CD8-positive, alpha-beta memory T cell (primary cell): Measurements from ENCODE around the gene CAMK2D. TPM values are rescaled to one million over a fixed set of nuclear protein-coding genes. Genes with fewer than 3 reads are reported as not detected.

Source experiments
- CTCF ChIA-PET: fragments of 350-600 bp; sonication (Branson Sonifier 250); formaldehyde crosslinking; loops from one replicate; lab custom pipeline; 2021; ENCODE audit warnings: antibody characterized with exemption; lab: Charles Lee
- POLR2A ChIA-PET: fragments of 350-600 bp; sonication (Branson Sonifier 250); formaldehyde crosslinking; loops from one replicate; lab custom pipeline; 2021; ENCODE audit warnings: antibody characterized with exemption; lab: Charles Lee
- DNase-seq, 5 donors: peaks; one replicate each; pipeline versions ENCODE4 v3.0.0 to v3.0.0-alpha.2; 2020 to 2022; ENCODE audit warnings: mixed read lengths in 1 of 5
- H3K27ac ChIP-seq: one replicate; pipeline ENCODE4 v1.7.0; 2013; ENCODE audit warnings: low read depth, mild to moderate bottlenecking, low read length, moderate library complexity
- H3K27me3 ChIP-seq: 2 replicates; pipeline ENCODE4 v1.7.0; 2013; ENCODE audit warnings: low read length, mild to moderate bottlenecking; ENCODE audit not compliant: insufficient read depth, poor library complexity, severe bottlenecking
- H3K36me3 ChIP-seq: 2 replicates; pipeline ENCODE4 v1.7.0; 2013; ENCODE audit warnings: mild to moderate bottlenecking, low read length, moderate library complexity; ENCODE audit not compliant: insufficient read depth
- H3K4me1 ChIP-seq: 2 replicates; pipeline ENCODE4 v1.7.0; 2013; ENCODE audit warnings: mild to moderate bottlenecking, low read length, moderate library complexity; ENCODE audit not compliant: insufficient read depth
- H3K4me3 ChIP-seq: 2 replicates; pipeline ENCODE4 v1.7.0; 2013; ENCODE audit warnings: mild to moderate bottlenecking, low read length
- H3K9me3 ChIP-seq: 2 replicates; pipeline ENCODE4 v1.7.0; 2013; ENCODE audit warnings: mild to moderate bottlenecking, low read length
- H3K27ac Mint-ChIP-seq, 8 donors: one replicate each; pipeline ENCODE4 v1.8.0; 2020 to 2021; ENCODE audit warnings: mixed read lengths in 8 of 8, mild to moderate bottlenecking in 6 of 8, inconsistent platforms in 3 of 8, moderate library complexity in 3 of 8
- H3K27me3 Mint-ChIP-seq, 2 donors: one replicate each; pipeline ENCODE4 v1.8.0; 2020 to 2021; ENCODE audit warnings: mixed read lengths in 2 of 2, mild to moderate bottlenecking in 1 of 2, moderate library complexity in 1 of 2
- H3K36me3 Mint-ChIP-seq, 3 donors: one replicate each; pipeline ENCODE4 v1.8.0; 2020 to 2021; ENCODE audit warnings: mixed read lengths in 3 of 3, inconsistent platforms in 1 of 3, mild to moderate bottlenecking in 1 of 3
- H3K4me1 Mint-ChIP-seq, 3 donors: one replicate each; pipeline ENCODE4 v1.8.0; 2020 to 2021; ENCODE audit warnings: mixed read lengths in 3 of 3, inconsistent platforms in 1 of 3, mild to moderate bottlenecking in 1 of 3
- H3K4me3 Mint-ChIP-seq, 7 donors: one replicate each; pipeline ENCODE4 v1.8.0; 2020 to 2021; ENCODE audit warnings: mixed read lengths in 7 of 7, mild to moderate bottlenecking in 6 of 7, moderate library complexity in 4 of 7, inconsistent platforms in 2 of 7
- H3K9me3 Mint-ChIP-seq, 5 donors: one replicate each; pipeline ENCODE4 v1.8.0; 2020 to 2022; ENCODE audit warnings: mixed read lengths in 5 of 5, mild to moderate bottlenecking in 3 of 5, moderate library complexity in 2 of 5, inconsistent platforms in 1 of 5
- polyA plus RNA-seq: library from polyadenylated mRNA; unstranded; fragments of 300-500 nt; fragmentation: Illumina TruSeq; gene quantifications from one replicate; pipeline ENCODE4 v1.2.3, GENCODE V29; 2021
- total RNA-seq, 2 experiments: library from RNA; stranded (reverse); gene quantifications; one replicate each; pipeline ENCODE4 v1.2.3, GENCODE V29; 2021

Gene CAMK2D
- total and polyA plus RNA-seq, 3 experiments from 2014 or later = 19.6 to 57.6 (median 56.0) TPM

DNA sequence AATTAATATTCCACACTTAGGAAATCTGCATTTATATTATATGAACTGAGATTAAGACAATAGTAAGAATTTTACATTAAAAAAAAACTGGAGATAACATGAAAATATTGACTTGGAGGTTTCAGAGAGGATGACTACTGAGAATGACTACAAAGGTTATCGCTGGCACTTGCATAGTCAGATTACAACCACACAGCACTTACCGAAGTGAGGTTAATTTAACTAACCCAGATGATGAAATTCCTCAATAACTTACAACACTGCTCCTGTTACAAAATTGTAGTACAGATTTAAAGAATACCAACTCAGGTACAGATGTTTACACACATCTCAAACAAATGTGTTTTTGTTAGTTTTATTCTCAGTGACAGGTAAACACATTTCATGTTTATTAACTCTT is 283.5 kb downstream of the CAMK2D start:
- Histone ChIP-seq H3K9me3 (peaks cover 4% of the 10 kb centered on the region), H3K36me3 (no peaks in the 10 kb centered on the region), H3K4me1 (no peaks in the 10 kb centered on the region), H3K27me3 (no peaks in the 10 kb centered on the region), H3K4me3 (no peak overlapping the region), H3K27ac (no peak overlapping the region)
- ChIA-PET CTCF (no interaction called here), POLR2A (no interaction called here)
- DNase-seq = no peak
- Mint-ChIP-seq H3K4me1 (peaks cover 0 to 2% (median 0%) of the 10 kb centered on the region in 3 donors), H3K27me3 (no peaks in the 10 kb centered on the region), H3K36me3 (peaks cover 21 to 57% (median 52%) of the 10 kb centered on the region in 3 donors), H3K27ac (no peak overlapping the region), H3K4me3 (no peak overlapping the region), H3K9me3 (peaks cover 0 to 12% (median 8%) of the 10 kb centered on the region in 5 donors)

DNA sequence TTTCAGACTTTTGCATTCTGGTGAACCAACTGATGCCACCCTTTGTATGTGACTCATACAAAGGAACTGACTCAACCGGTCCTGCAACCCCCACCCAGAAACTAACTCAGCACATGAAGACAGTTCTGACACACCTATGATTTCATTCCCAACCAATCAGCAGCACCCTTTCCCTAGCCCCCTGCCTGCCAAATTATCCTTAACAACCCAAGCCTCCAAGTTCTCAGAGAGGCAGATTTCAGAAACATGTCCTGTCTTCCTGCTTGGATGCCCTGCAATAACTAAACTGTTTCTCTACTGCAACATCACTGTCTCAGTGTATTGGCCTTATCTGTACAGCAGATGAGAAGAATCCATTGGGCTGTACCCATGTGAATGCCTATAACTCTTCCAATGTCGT is 284.7 kb downstream of the CAMK2D start:
- H3K4me1 Mint-ChIP-seq = peaks cover 0 to 2% (median 0%) of the 10 kb centered on the region in 3 donors
- Histone ChIP-seq H3K9me3 (peaks cover 4% of the 10 kb centered on the region), H3K27me3 (no peaks in the 10 kb centered on the region), H3K36me3 (no peaks in the 10 kb centered on the region), H3K27ac (no peak overlapping the region), H3K4me1 (no peaks in the 10 kb centered on the region), H3K4me3 (no peak overlapping the region)
- H3K4me3 Mint-ChIP-seq = no peak overlapping the region
- peaks cover 0 to 12% (median 8%) of the 10 kb centered on the region in 5 donors for H3K9me3 Mint-ChIP-seq
- no peak for DNase-seq
- ChIA-PET POLR2A (no interaction called here), CTCF (no interaction called here)
- peaks cover 17 to 51% (median 44%) of the 10 kb centered on the region in 3 donors for H3K36me3 Mint-ChIP-seq
- peak overlapping the region in 1 of 8 donors; percentile 5 for H3K27ac Mint-ChIP-seq
- no peaks in the 10 kb centered on the region for H3K27me3 Mint-ChIP-seq

- Mint-ChIP-seq H3K27me3 (no peaks in the 10 kb centered on the region), H3K9me3 (peaks cover 0 to 12% (median 8%) of the 10 kb centered on the region in 5 donors), H3K4me3 (no peak overlapping the region), H3K36me3 (peaks cover 16 to 46% (median 44%) of the 10 kb centered on the region in 3 donors), H3K27ac (no peak overlapping the region), H3K4me1 (peaks cover 0 to 10% (median 4%) of the 10 kb centered on the region in 3 donors)
- Histone ChIP-seq H3K9me3 (peaks cover 4% of the 10 kb centered on the region), H3K27me3 (no peaks in the 10 kb centered on the region), H3K27ac (no peak overlapping the region), H3K36me3 (no peaks in the 10 kb centered on the region), H3K4me3 (no peak overlapping the region), H3K4me1 (no peaks in the 10 kb centered on the region)
- POLR2A ChIA-PET = no interaction called here
- no peak for DNase-seq
- CTCF ChIA-PET = no interaction called here
Measured at GRCh38 chr4:113474017-113474416, 287.5 kb downstream of the CAMK2D start.

- H3K27ac Mint-ChIP-seq = no peak overlapping the region
- no peaks in the 10 kb centered on the region for H3K27me3 ChIP-seq
- DNase-seq = no peak
- H3K36me3 Mint-ChIP-seq = peaks cover 15 to 38% (median 32%) of the 10 kb centered on the region in 3 donors
- H3K4me1 Mint-ChIP-seq = peaks cover 0 to 10% (median 4%) of the 10 kb centered on the region in 3 donors
- ChIA-PET CTCF (no interaction called here), POLR2A (no interaction called here)
- H3K9me3 ChIP-seq = peaks cover 4% of the 10 kb centered on the region
- H3K4me3 Mint-ChIP-seq = no peak overlapping the region
- no peak overlapping the region for H3K4me3 ChIP-seq
- no peaks in the 10 kb centered on the region for H3K36me3 ChIP-seq
- no peaks in the 10 kb centered on the region for H3K4me1 ChIP-seq
- H3K27ac ChIP-seq = no peak overlapping the region
- H3K9me3 Mint-ChIP-seq = peaks cover 0 to 7% (median 5%) of the 10 kb centered on the region in 5 donors
- H3K27me3 Mint-ChIP-seq = no peaks in the 10 kb centered on the region
Measured at GRCh38 chr4:113472864-113473263, 288.7 kb downstream of the CAMK2D start.

DNA sequence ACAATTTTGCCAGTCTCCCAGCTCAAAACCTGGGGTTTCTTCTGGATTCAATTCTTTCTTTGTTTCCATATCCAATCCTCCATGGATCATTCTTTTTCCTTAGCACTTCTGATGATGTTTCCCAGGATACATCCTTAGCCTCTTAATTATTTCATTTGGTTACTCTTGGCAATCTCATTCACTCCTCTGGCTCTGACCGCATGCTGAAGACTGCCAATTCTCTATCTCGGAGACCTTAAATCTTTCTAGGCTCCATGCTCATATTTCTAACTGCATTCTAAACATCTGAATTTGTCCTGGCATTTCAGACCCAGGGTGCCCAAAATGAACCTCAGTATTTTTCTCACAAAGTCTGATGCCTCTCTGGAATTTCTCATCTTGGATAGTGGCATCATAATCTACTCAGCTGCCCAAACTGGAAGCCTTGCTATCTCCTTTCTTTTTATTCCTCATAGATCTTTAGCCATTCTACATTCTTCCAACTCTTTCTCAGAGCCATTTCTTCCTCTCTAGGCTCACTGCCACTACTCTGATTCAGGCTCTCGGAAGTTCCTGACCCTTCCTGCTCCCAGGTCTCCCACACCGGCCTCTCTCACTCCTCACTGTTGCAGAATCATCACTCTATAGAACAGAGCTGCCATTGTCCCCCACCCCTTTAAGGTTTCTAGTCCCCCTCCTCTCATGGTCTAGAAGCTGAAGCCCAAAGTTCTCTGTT is 290.2 kb downstream of the CAMK2D start:
- Histone ChIP-seq H3K9me3 (no peaks in the 10 kb centered on the region), H3K36me3 (no peaks in the 10 kb centered on the region), H3K4me1 (no peaks in the 10 kb centered on the region), H3K27me3 (no peaks in the 10 kb centered on the region), H3K4me3 (no peak overlapping the region), H3K27ac (no peak overlapping the region)
- no peak for DNase-seq
- peak overlapping the region in 1 of 8 donors; percentile 4 for H3K27ac Mint-ChIP-seq
- H3K36me3 Mint-ChIP-seq = peaks cover 8 to 34% (median 18%) of the 10 kb centered on the region in 3 donors
- H3K9me3 Mint-ChIP-seq = no peaks in the 10 kb centered on the region
- CTCF ChIA-PET = no interaction called here
- POLR2A ChIA-PET = no interaction called here
- peaks cover 0 to 10% (median 4%) of the 10 kb centered on the region in 3 donors for H3K4me1 Mint-ChIP-seq
- no peak overlapping the region for H3K4me3 Mint-ChIP-seq
- no peaks in the 10 kb centered on the region for H3K27me3 Mint-ChIP-seq

- Histone ChIP-seq H3K4me3 (no peak overlapping the region), H3K27me3 (no peaks in the 10 kb centered on the region), H3K4me1 (no peaks in the 10 kb centered on the region), H3K27ac (no peak overlapping the region), H3K36me3 (no peaks in the 10 kb centered on the region), H3K9me3 (no peaks in the 10 kb centered on the region)
- no peak for DNase-seq
- peak overlapping the region in 3 of 8 donors; percentile 2 to 82 (median 27) for H3K27ac Mint-ChIP-seq
- H3K9me3 Mint-ChIP-seq = no peaks in the 10 kb centered on the region
- CTCF ChIA-PET = no interaction called here
- H3K36me3 Mint-ChIP-seq = peaks cover 10 to 32% (median 11%) of the 10 kb centered on the region in 3 donors
- H3K27me3 Mint-ChIP-seq = no peaks in the 10 kb centered on the region
- POLR2A ChIA-PET = no interaction called here
- no peak overlapping the region for H3K4me3 Mint-ChIP-seq
- peaks cover 0 to 10% (median 4%) of the 10 kb centered on the region in 3 donors for H3K4me1 Mint-ChIP-seq
Measured at GRCh38 chr4:113469926-113470325, 291.6 kb downstream of the CAMK2D start.

DNA sequence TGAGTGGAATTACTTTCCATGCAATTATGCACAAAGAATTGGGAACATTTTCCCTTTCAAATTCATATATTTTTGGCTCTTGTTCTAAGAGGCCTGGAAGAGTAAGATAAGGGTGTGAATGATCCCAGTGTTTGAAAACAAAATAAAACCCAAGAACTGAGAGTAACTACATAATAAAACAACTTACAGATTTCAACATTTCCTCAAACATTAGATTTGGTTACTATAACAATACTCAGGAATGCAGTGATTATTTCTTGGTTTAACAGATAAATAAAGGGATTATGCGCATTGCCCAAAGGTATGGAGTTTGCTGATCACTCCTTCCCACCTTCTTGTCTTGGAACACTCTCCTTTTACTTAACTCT is 292.5 kb downstream of the CAMK2D start:
- Mint-ChIP-seq H3K4me1 (peaks cover 0 to 10% (median 4%) of the 10 kb centered on the region in 3 donors), H3K27me3 (no peaks in the 10 kb centered on the region), H3K9me3 (no peaks in the 10 kb centered on the region), H3K27ac (no peak overlapping the region), H3K36me3 (peaks cover 14 to 34% (median 18%) of the 10 kb centered on the region in 3 donors), H3K4me3 (no peak overlapping the region)
- Histone ChIP-seq H3K36me3 (no peaks in the 10 kb centered on the region), H3K27me3 (no peaks in the 10 kb centered on the region), H3K4me1 (no peaks in the 10 kb centered on the region), H3K27ac (no peak overlapping the region), H3K9me3 (no peaks in the 10 kb centered on the region), H3K4me3 (no peak overlapping the region)
- DNase-seq = no peak
- POLR2A ChIA-PET = no interaction called here
- CTCF ChIA-PET = no interaction called here

DNA sequence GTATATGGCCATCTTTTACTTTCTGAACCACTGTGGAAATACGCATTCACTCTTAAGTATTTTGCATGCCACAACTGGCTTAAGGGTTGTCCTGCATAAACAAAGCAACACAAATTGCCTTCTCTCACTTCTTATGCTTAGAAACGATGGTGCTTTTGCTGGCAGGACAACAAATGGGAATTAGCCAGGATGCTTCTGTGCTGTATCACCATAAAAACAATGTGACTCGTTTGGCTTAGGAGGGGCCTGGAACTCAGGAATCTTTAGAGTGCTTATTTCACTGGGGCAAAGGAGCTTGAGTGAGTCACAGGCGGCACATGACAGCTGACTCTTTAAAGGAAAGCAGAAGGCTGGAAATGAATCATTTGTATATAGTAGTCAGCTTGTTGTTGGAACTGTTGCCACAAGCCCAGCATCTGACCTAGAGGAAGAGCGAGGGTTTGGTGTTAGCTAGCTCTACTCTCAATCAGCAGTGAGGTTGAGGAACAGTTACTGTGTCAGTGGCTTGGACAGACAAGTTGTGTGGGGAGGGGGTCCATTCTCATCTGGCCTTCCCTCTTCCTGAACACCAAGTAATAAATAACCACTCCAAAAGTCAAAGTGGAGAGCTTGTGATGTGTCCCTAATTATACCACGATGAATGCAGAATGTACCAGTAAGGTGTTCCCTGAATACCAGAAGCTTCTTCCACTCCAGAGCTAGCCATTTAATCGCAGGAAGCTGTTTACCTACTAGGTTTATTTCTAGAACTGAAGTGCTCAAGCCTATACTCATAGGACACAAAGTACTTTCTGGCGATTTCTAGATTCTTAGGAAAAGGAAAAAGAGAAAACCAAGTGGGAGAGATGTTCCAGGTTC is 293.1 kb downstream of the CAMK2D start:
- H3K27me3 Mint-ChIP-seq = no peaks in the 10 kb centered on the region
- peaks cover 0 to 10% (median 4%) of the 10 kb centered on the region in 3 donors for H3K4me1 Mint-ChIP-seq
- no peak overlapping the region for H3K4me3 ChIP-seq
- H3K36me3 Mint-ChIP-seq = peaks cover 14 to 34% (median 18%) of the 10 kb centered on the region in 3 donors
- no peaks in the 10 kb centered on the region for H3K4me1 ChIP-seq
- H3K9me3 Mint-ChIP-seq = no peaks in the 10 kb centered on the region
- H3K9me3 ChIP-seq = no peaks in the 10 kb centered on the region
- H3K27ac Mint-ChIP-seq = peak overlapping the region in 2 of 8 donors; percentile 31 to 60
- no peak overlapping the region for H3K4me3 Mint-ChIP-seq
- DNase-seq = no peak
- no peaks in the 10 kb centered on the region for H3K27me3 ChIP-seq
- no peaks in the 10 kb centered on the region for H3K36me3 ChIP-seq
- POLR2A ChIA-PET = no interaction called here
- CTCF ChIA-PET = interaction anchor here (1.3 kb wide), 1 partner anchor 23 kb away, joined by 3 read pairs; no protein-coding TSS in a partner anchor
- no peak overlapping the region for H3K27ac ChIP-seq
